NT2/D1 (cell line): ENCODE results near the gene RELB.

Experiments used
- SUZ12 ChIP-seq: IDR thresholded peaks from 2 replicates; pipeline ENCODE4 v1.6.1; 2011; ENCODE audit not compliant: insufficient read length, insufficient read depth; ENCODE audit errors: extremely low read depth
- YY1 ChIP-seq: IDR thresholded peaks from 2 replicates; pipeline ENCODE4 v1.6.1; 2011; ENCODE audit not compliant: insufficient read length, insufficient read depth

- no peak for TF ChIP-seq YY1
- no peak for TF ChIP-seq SUZ12
Observed at GRCh38 chr19:45038931-45039893, 37.9 kb downstream of the RELB start, which contains the start of gene CLASRP.
